ENCODE data around the gene UBE2V1.

The UBE2V1 gene

DNA sequence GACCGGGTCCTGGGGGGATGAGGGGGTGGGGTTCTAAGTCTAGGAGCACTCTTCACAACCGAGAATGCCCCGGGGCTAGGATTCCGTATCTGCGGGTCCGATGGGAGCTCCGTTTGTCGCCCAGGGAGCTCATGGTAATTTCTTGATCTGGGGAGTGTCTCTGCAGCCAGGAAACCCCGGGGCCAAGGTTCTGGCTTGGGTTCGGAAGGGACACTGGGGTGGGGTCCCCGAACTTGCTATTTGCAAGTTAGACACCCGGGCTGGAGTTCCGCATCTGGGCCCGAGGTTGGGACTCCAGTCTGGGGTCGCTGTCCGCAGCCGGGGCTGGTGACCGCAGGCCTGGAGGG lies 40.2 kb upstream of the UBE2V1 start:
- Histone ChIP-seq H3K9ac (ENCODE audit: low read depth, low read length, poor library complexity) (peak overlapping the region; percentile 91), H3K4ac (ENCODE audit: low read length) (no peak overlapping the region), H3K23ac (ENCODE audit: low read depth, low read length, poor library complexity) (peak overlapping the region; percentile 96), H3K4me3 (ENCODE audit: low read length in 2 of 2) (peak overlapping the region; percentile 74 to 95), H2AK5ac (ENCODE audit: low read depth, low read length) (peak overlapping the region; percentile 3), H3K36me3 (replicated peaks in 1 of 2; ENCODE audit: control insufficient read depth in 2 of 2, insufficient read depth in 2 of 2, low read length in 2 of 2) (peaks cover 1 to 30% of the 10 kb centered on the region in 2 donors), H2BK5ac (ENCODE audit: low read length) (no peak overlapping the region), H4K91ac (ENCODE audit: low read depth, low read length, poor library complexity) (no peak overlapping the region), H3K4me2 (ENCODE audit: insufficient read depth, low read length, poor library complexity, severe bottlenecking) (peak overlapping the region; percentile 76), H2BK15ac (ENCODE audit: low read length) (no peak overlapping the region), H2BK120ac (ENCODE audit: low read depth, low read length) (peak overlapping the region; percentile 2), H3K4me1 (ENCODE audit: control insufficient read depth in 2 of 2, insufficient read depth in 1 of 2, low read depth in 1 of 2, low read length in 2 of 2) (peaks cover 14 to 16% of the 10 kb centered on the region in 2 donors), H3K18ac (ENCODE audit: low read length) (peak overlapping the region; percentile 97), H3K9me3 (replicated peaks in 1 of 2; ENCODE audit: control insufficient read depth in 2 of 2, insufficient read depth in 1 of 2, low read depth in 1 of 2, low read length in 2 of 2) (no peaks in the 10 kb centered on the region), H3K79me1 (ENCODE audit: low read depth, low read length) (peaks cover 3% of the 10 kb centered on the region), H3K14ac (ENCODE audit: low read length) (peak overlapping the region; percentile 97), H3K27me3 (ENCODE audit: control insufficient read depth in 3 of 3, insufficient read depth in 3 of 3, low read depth in 1 of 3, low read length in 3 of 3) (no peaks in the 10 kb centered on the region), H4K8ac (ENCODE audit: low read depth, low read length) (no peak overlapping the region), H2BK12ac (ENCODE audit: low read length) (no peak overlapping the region), H2AFZ (ENCODE audit: low read length) (peak overlapping the region; percentile 91), H3K27ac (replicated peaks; ENCODE audit: low read length) (peak overlapping the region; percentile 68)
- no peak for DNase-seq (ENCODE audit: low spot score)
- whole genome bisulfite sequencing, 2 donors (ENCODE audit: extremely low coverage in 2 of 2, insufficient read length in 2 of 2, insufficient replicate concordance in 1 of 2), result no CpG with 5 or more reads among the region's 18 CpGs

DNA sequence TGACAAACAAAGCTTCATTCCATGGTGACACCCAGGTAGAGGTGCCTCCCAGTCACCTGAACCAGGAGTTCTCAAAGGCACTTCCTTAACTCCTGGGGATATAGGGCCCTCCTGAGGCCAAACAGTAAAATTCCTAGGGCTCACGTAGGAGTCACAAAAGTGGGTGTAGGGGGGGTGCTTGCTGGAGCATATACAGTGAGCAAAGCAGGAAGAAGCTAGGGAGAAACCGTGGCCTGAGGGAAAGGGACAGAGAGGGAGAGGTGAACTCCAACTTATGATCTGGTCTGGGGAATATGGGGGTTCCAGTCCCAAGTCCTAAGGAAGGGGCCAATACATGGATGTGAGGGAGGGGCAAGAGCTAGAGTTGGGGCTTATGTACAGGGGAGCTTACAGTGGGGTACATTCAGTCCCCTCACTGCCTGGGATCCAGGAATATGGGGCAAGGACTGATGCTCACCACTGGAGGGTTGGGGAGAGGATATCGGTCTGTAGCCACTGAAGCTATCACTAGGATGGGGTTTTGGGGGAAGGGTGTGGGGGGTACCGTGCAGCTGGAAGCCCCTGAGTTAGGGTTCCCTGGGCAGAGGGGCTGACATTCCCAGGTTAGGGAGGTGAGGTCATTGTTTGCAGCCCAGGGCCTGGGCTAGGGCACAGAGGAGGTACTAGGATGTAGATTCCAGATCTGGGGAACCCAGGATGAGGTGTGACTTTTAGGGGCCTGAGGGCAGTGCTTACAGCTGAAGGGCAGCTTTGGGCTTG lies 39.6 kb upstream of the UBE2V1 start:
- Histone ChIP-seq H3K27ac (replicated peaks; ENCODE audit: low read length) (no peak overlapping the region), H3K23ac (ENCODE audit: low read depth, low read length, poor library complexity) (peak overlapping the region; percentile 1), H3K4ac (ENCODE audit: low read length) (no peak overlapping the region)

DNA sequence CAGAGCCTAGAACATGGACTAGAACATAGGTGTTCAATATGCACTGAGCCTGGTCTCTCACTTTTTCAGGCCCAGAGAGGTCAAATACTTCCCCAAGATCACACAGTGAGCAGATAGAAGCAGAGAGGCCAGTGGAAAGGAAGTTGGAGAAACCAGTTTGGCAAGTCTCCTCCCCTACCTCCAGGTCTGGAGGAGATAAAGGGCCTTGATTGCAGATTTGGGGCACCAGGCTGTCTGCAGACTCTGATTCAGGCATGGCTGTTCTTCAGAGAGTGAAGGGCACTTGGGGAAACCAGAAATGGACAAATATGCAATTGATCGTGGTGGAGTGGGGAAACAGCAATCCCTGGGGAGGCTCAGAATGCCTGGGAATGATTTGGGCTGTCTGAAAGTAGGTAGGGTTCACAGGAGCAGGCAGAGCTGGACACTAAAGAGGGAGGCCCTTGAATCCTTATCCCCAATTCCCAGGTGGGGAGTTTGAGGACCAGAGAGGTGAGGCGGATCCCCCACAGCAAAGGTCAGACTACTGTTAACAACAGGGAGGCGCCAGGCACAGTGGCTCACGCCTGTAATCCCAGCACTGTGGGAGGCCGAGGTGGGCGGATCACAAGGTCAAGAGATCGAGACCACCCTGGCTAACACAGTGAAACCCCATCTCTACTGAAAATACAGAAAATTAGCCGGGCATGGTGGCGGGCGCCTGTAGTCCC lies 38.2 kb upstream of the UBE2V1 start:
- H3K18ac ChIP-seq (ENCODE audit: low read length), result no peak overlapping the region
- no peak overlapping the region for H2BK120ac ChIP-seq (ENCODE audit: low read depth, low read length)
- no peak overlapping the region for H4K91ac ChIP-seq (ENCODE audit: low read depth, low read length, poor library complexity)
- H3K14ac ChIP-seq (ENCODE audit: low read length), result no peak overlapping the region
- no peak overlapping the region for H2BK12ac ChIP-seq (ENCODE audit: low read length)
- no peak overlapping the region for H3K4ac ChIP-seq (ENCODE audit: low read length)
- H3K23ac ChIP-seq (ENCODE audit: low read depth, low read length, poor library complexity), result no peak overlapping the region
- H3K36me3 ChIP-seq (replicated peaks in 1 of 2; ENCODE audit: control insufficient read depth in 2 of 2, insufficient read depth in 2 of 2, low read length in 2 of 2), result peaks cover 6 to 43% of the 10 kb centered on the region in 2 donors
- no peak overlapping the region for H2BK15ac ChIP-seq (ENCODE audit: low read length)
- peaks cover 9% of the 10 kb centered on the region for H3K79me1 ChIP-seq (ENCODE audit: low read depth, low read length)
- no peaks in the 10 kb centered on the region for H3K27me3 ChIP-seq (ENCODE audit: control insufficient read depth in 3 of 3, insufficient read depth in 3 of 3, low read depth in 1 of 3, low read length in 3 of 3)
- no peak overlapping the region for H4K8ac ChIP-seq (ENCODE audit: low read depth, low read length)
- H2BK5ac ChIP-seq (ENCODE audit: low read length), result no peak overlapping the region
- WGBS, 2 donors (ENCODE audit: extremely low coverage in 2 of 2, insufficient read length in 2 of 2, insufficient replicate concordance in 1 of 2), result no CpG with 5 or more reads among the region's 10 CpGs
- H3K4me1 ChIP-seq (ENCODE audit: control insufficient read depth in 2 of 2, insufficient read depth in 1 of 2, low read depth in 1 of 2, low read length in 2 of 2), result peaks cover 24 to 26% of the 10 kb centered on the region in 2 donors
- H2AFZ ChIP-seq (ENCODE audit: low read length), result no peak overlapping the region
- no peak overlapping the region for H3K4me2 ChIP-seq (ENCODE audit: insufficient read depth, low read length, poor library complexity, severe bottlenecking)
- no peak for DNase-seq (ENCODE audit: low spot score)
- H3K9me3 ChIP-seq (replicated peaks in 1 of 2; ENCODE audit: control insufficient read depth in 2 of 2, insufficient read depth in 1 of 2, low read depth in 1 of 2, low read length in 2 of 2), result no peaks in the 10 kb centered on the region
- no peak overlapping the region for H3K9ac ChIP-seq (ENCODE audit: low read depth, low read length, poor library complexity)
- no peak overlapping the region for H3K4me3 ChIP-seq (ENCODE audit: low read length in 2 of 2)
- H2AK5ac ChIP-seq (ENCODE audit: low read depth, low read length), result no peak overlapping the region
- H3K27ac ChIP-seq (replicated peaks; ENCODE audit: low read length), result no peak overlapping the region

More for the DNA sequence above, 39.6 kb upstream of the UBE2V1 start:
- H3K4me2 ChIP-seq (ENCODE audit: insufficient read depth, low read length, poor library complexity, severe bottlenecking), result peak overlapping the region; percentile 76
- peaks cover 14 to 16% of the 10 kb centered on the region in 2 donors for H3K4me1 ChIP-seq (ENCODE audit: control insufficient read depth in 2 of 2, insufficient read depth in 1 of 2, low read depth in 1 of 2, low read length in 2 of 2)
- H3K4me3 ChIP-seq (ENCODE audit: low read length in 2 of 2), result peak overlapping the region; percentile 74 to 95
- no peak overlapping the region for H2BK15ac ChIP-seq (ENCODE audit: low read length)
- H3K9me3 ChIP-seq (replicated peaks in 1 of 2; ENCODE audit: control insufficient read depth in 2 of 2, insufficient read depth in 1 of 2, low read depth in 1 of 2, low read length in 2 of 2), result no peaks in the 10 kb centered on the region
- peak overlapping the region; percentile 3 for H2AK5ac ChIP-seq (ENCODE audit: low read depth, low read length)
- peak overlapping the region; percentile 91 for H2AFZ ChIP-seq (ENCODE audit: low read length)
- H4K91ac ChIP-seq (ENCODE audit: low read depth, low read length, poor library complexity), result no peak overlapping the region
- no peaks in the 10 kb centered on the region for H3K27me3 ChIP-seq (ENCODE audit: control insufficient read depth in 3 of 3, insufficient read depth in 3 of 3, low read depth in 1 of 3, low read length in 3 of 3)
- H3K79me1 ChIP-seq (ENCODE audit: low read depth, low read length), result peaks cover 3% of the 10 kb centered on the region
- no CpG with 5 or more reads among the region's 4 CpGs for WGBS, 2 donors (ENCODE audit: extremely low coverage in 2 of 2, insufficient read length in 2 of 2, insufficient replicate concordance in 1 of 2)
- H2BK120ac ChIP-seq (ENCODE audit: low read depth, low read length), result peak overlapping the region; percentile 2
- no peak for DNase-seq (ENCODE audit: low spot score)
- no peak overlapping the region for H2BK12ac ChIP-seq (ENCODE audit: low read length)
- H3K14ac ChIP-seq (ENCODE audit: low read length), result no peak overlapping the region
- H3K36me3 ChIP-seq (replicated peaks in 1 of 2; ENCODE audit: control insufficient read depth in 2 of 2, insufficient read depth in 2 of 2, low read length in 2 of 2), result peaks cover 1 to 35% of the 10 kb centered on the region in 2 donors
- no peak overlapping the region for H3K18ac ChIP-seq (ENCODE audit: low read length)
- H3K9ac ChIP-seq (ENCODE audit: low read depth, low read length, poor library complexity), result peak overlapping the region; percentile 79
- no peak overlapping the region for H4K8ac ChIP-seq (ENCODE audit: low read depth, low read length)
- no peak overlapping the region for H2BK5ac ChIP-seq (ENCODE audit: low read length)

All from neuronal stem cell (in vitro differentiated cells).